PC-9 (cell line): ENCODE results near the gene MBNL3. TPM values are rescaled to one million over a fixed set of nuclear protein-coding genes. Genes with fewer than 3 reads are reported as not detected.

ENCODE experiments used
- BruUV-seq: library from RNA; stranded (reverse); fragments of 400-500 nt; replicated peaks from 2 replicates; lab custom pipeline; 2021; lab: Mats Ljungman, UMichigan
- CTCF ChIA-PET: fragments of 300-600 bp; sonication (Branson Sonifier 250); formaldehyde crosslinking; loops from one replicate; lab custom pipeline; 2022; ENCODE audit warnings: antibody characterized with exemption; lab: Charles Lee
- POLR2A ChIA-PET: fragments of 300-600 bp; sonication (Branson Sonifier 250); formaldehyde crosslinking; loops from one replicate; lab custom pipeline; 2022; ENCODE audit warnings: antibody characterized with exemption; ENCODE audit not compliant: unreplicated experiment; lab: Charles Lee
- DNase-seq, 2 experiments: peaks; one replicate each; pipeline versions ENCODE4 v3.0.0 to v3.0.0-alpha.2; 2015 to 2022; ENCODE audit warnings: mixed read lengths in 1 of 2
- H2AFZ ChIP-seq: fragments of 200-600 bp; sonication (generic); 2 replicates; pipeline ENCODE4 v1.8.1; 2017; ENCODE audit warnings: antibody characterized with exemption
- H3F3A ChIP-seq: fragments of 200-600 bp; sonication (generic); 2 replicates; pipeline ENCODE4 v1.8.1; 2017; ENCODE audit warnings: antibody characterized with exemption, mild to moderate bottlenecking, low read depth; ENCODE audit not compliant: insufficient read depth
- H3K27ac ChIP-seq: fragments of 200-600 bp; sonication (generic); 2 replicates; pipeline ENCODE4 v1.6.1; 2016; ENCODE audit warnings: mixed run types
- H3K27me3 ChIP-seq: fragments of 200-600 bp; sonication (generic); 2 replicates; pipeline ENCODE4 v1.6.1; 2016; ENCODE audit warnings: low read depth, mixed run types; ENCODE audit not compliant: insufficient read depth
- H3K36me3 ChIP-seq: fragments of 200-600 bp; sonication (generic); 2 replicates; pipeline ENCODE4 v1.6.1; 2016; ENCODE audit warnings: low read depth, mixed run types
- H3K4me1 ChIP-seq: fragments of 200-600 bp; sonication (generic); replicated peaks from 2 replicates; pipeline ENCODE4 v1.6.1; 2016; ENCODE audit warnings: mixed run types; ENCODE audit not compliant: insufficient read depth
- H3K4me2 ChIP-seq: fragments of 200-600 bp; sonication (generic); 2 replicates; pipeline ENCODE4 v1.6.1; 2017; ENCODE audit warnings: mixed run types
- H3K4me3 ChIP-seq: fragments of 200-600 bp; sonication (generic); 2 replicates; pipeline ENCODE4 v1.6.1; 2016; ENCODE audit warnings: mixed run types
- H3K79me2 ChIP-seq: fragments of 200-600 bp; sonication (generic); 2 replicates; pipeline ENCODE4 v1.6.1; 2017; ENCODE audit warnings: low read depth, mixed run types
- H3K9me2 ChIP-seq: fragments of 200-600 bp; sonication (generic); 2 replicates; pipeline ENCODE4 v1.8.1; 2017; ENCODE audit warnings: mild to moderate bottlenecking; ENCODE audit not compliant: insufficient read depth
- H3K9me3 ChIP-seq: fragments of 200-600 bp; sonication (generic); 2 replicates; pipeline ENCODE4 v1.8.1; 2016; ENCODE audit warnings: low read depth; ENCODE audit not compliant: insufficient read depth
- H4K20me1 ChIP-seq: fragments of 200-600 bp; sonication (generic); 2 replicates; pipeline ENCODE4 v1.8.1; 2017; ENCODE audit not compliant: insufficient read depth
- CTCF ChIP-seq: fragments of 200-600 bp; sonication (generic); conservative IDR thresholded peaks from 2 replicates; pipeline ENCODE4 v1.6.1; 2017; ENCODE audit warnings: mixed run types, antibody characterized with exemption, mild to moderate bottlenecking, moderate library complexity
- EZH2 ChIP-seq: fragments of 200-600 bp; sonication (generic); IDR thresholded peaks from 2 replicates; pipeline ENCODE4 v1.8.0; 2017; ENCODE audit warnings: antibody characterized with exemption, low read depth
- intact Hi-C: fragments of 100-400 bp; cut with micrococcal nuclease; formaldehyde crosslinking; loops from one replicate; pipeline ENCODE4 v1.10.0; 2022; ENCODE audit not compliant: unreplicated experiment
- total RNA-seq: library from RNA; stranded (reverse); gene quantifications from 2 replicates; pipeline ENCODE4 v1.2.3, GENCODE V29; 2021

Gene MBNL3
- total RNA-seq, 1 experiment from 2014 or later, result 36.1 TPM

GRCh38 chrX:132336172-132336571 is 152.7 kb downstream of the MBNL3 start:
- intact Hi-C loops, result no loop called here
- 0 out of 2 replicates have a peak, but pooled peaks cover 3% of the 10 kb centered on the region for H3K9me3 ChIP-seq
- H3K79me2 ChIP-seq, result no peaks in the 10 kb centered on the region
- H3K27ac ChIP-seq, result no peak overlapping the region
- no peak overlapping the region for H3K4me2 ChIP-seq
- ChIA-PET POLR2A (no interaction called here), CTCF (no interaction called here)
- no peaks in the 10 kb centered on the region for H3K36me3 ChIP-seq
- no peaks in the 10 kb centered on the region for H3K9me2 ChIP-seq
- no peak overlapping the region for H3K4me3 ChIP-seq
- H3F3A ChIP-seq, result no peaks in the 10 kb centered on the region
- H3K4me1 ChIP-seq, result no peaks in the 10 kb centered on the region
- no peaks in the 10 kb centered on the region for H4K20me1 ChIP-seq
- BruUV-seq, result no TSS peak
- H2AFZ ChIP-seq, result no peak overlapping the region
- DNase-seq, result no peak
- no peaks in the 10 kb centered on the region for H3K27me3 ChIP-seq
- TF ChIP-seq EZH2, result no peak
- no peak for TF ChIP-seq CTCF

- BruUV-seq, result no TSS peak
Measured at GRCh38 chrX:132333351-132333750, 155.5 kb downstream of the MBNL3 start.

GRCh38 chrX:132331532-132331931 is 157.3 kb downstream of the MBNL3 start:
- Histone ChIP-seq H3K4me2 (no peak overlapping the region), H3K9me2 (no peaks in the 10 kb centered on the region), H3F3A (0 out of 2 replicates have a peak, but pooled peaks cover 6% of the 10 kb centered on the region), H3K9me3 (0 out of 2 replicates have a peak, but pooled peaks cover 3% of the 10 kb centered on the region), H3K27ac (no peak overlapping the region), H3K79me2 (no peaks in the 10 kb centered on the region), H3K4me3 (no peak overlapping the region), H2AFZ (no peak overlapping the region), H4K20me1 (no peaks in the 10 kb centered on the region), H3K27me3 (no peaks in the 10 kb centered on the region), H3K36me3 (no peaks in the 10 kb centered on the region), H3K4me1 (peaks cover 9% of the 10 kb centered on the region; the same call in 1 of the 2 replicates)
- POLR2A ChIA-PET, result no interaction called here
- no TSS peak for BruUV-seq
- no peak for DNase-seq
- TF ChIP-seq CTCF (no peak), EZH2 (no peak)
- intact Hi-C loops, result no loop called here
- CTCF ChIA-PET, result interaction anchor here (0.7 kb wide), 1 partner anchor 673 kb away, joined by 3 read pairs; no protein-coding TSS in a partner anchor

More at GRCh38 chrX:132333351-132333750, 155.5 kb downstream of the MBNL3 start:
- H3K4me2 ChIP-seq, result no peak overlapping the region
- H3K27ac ChIP-seq, result no peak overlapping the region
- no peaks in the 10 kb centered on the region for H3K9me2 ChIP-seq
- H2AFZ ChIP-seq, result no peak overlapping the region
- no peaks in the 10 kb centered on the region for H3K36me3 ChIP-seq
- POLR2A ChIA-PET, result no interaction called here
- no peaks in the 10 kb centered on the region for H3K27me3 ChIP-seq
- DNase-seq, result no peak
- 0 out of 2 replicates have a peak, but pooled peaks cover 3% of the 10 kb centered on the region for H3K9me3 ChIP-seq
- no peak for TF ChIP-seq EZH2
- no peak for TF ChIP-seq CTCF
- H3K4me1 ChIP-seq, result peaks cover 9% of the 10 kb centered on the region; the same call in 1 of the 2 replicates
- no peaks in the 10 kb centered on the region for H4K20me1 ChIP-seq
- no peak overlapping the region for H3K4me3 ChIP-seq
- H3K79me2 ChIP-seq, result no peaks in the 10 kb centered on the region
- CTCF ChIA-PET, result no interaction called here
- H3F3A ChIP-seq, result 0 out of 2 replicates have a peak, but pooled peaks cover 6% of the 10 kb centered on the region
- intact Hi-C loops, result no loop called here
